HepG2 (cell line): ENCODE results near the gene RAB20. TPM values are rescaled to one million over a fixed set of nuclear protein-coding genes. Genes with fewer than 3 reads are reported as not detected.

Source experiments
- ATAC-seq: fragments of 200-7000 bp; cut with Tn5 transposase; 3 replicates; pipeline ENCODE4 v1.9.1; 2020; ENCODE audit warnings: mild to moderate bottlenecking, moderate library complexity
- BruUV-seq: library from RNA; stranded (reverse); fragments of 400-500 nt; replicated peaks from 2 replicates; lab custom pipeline; 2021; lab: Mats Ljungman, UMichigan
- CTCF ChIA-PET: fragments of 300-600 bp; formaldehyde crosslinking; extraction: SDS; loops from one replicate; lab custom pipeline; 2021; ENCODE audit warnings: low total read pairs, inconsistent platforms, low intra/inter-chr PET ratio; lab: Yijun Ruan, JAX
- POLR2A ChIA-PET: fragments of 350-600 bp; sonication (Branson Sonifier 250); formaldehyde crosslinking; loops from one replicate; lab custom pipeline; 2020; ENCODE audit warnings: antibody characterized with exemption, inconsistent platforms; lab: Yijun Ruan, JAX
- DNase-seq: peaks from one replicate; pipeline ENCODE4 v3.0.0-alpha.2; 2015; ENCODE audit warnings: low spot score
- FAIRE-seq: peaks from 3 replicates; lab custom pipeline; 2011; peaks lifted over from hg19 to GRCh38; lab: Jason Lieb, UNC
- H2AFZ ChIP-seq: one replicate; pipeline ENCODE4 v1.6.1; 2011; ENCODE audit warnings: low read length, inconsistent platforms
- H3K27ac ChIP-seq: fragments of 300-600 bp; 3 replicates; pipeline ENCODE4 v1.8.0; 2011; ENCODE audit warnings: mixed run types, mild to moderate bottlenecking, mixed read lengths, low read length, inconsistent platforms; ENCODE audit not compliant: insufficient read depth; ENCODE audit errors: extremely low read length
- H3K27me3 ChIP-seq, 2 experiments: fragments of 200-600 bp in 1 of 2; 2 replicates in 1 of 2; 3 replicates in 1 of 2; pipeline versions ENCODE4 v1.6.0 to v1.8.0; 2011; ENCODE audit warnings: low read length in 2 of 2, mild to moderate bottlenecking in 2 of 2, moderate library complexity in 2 of 2, inconsistent platforms in 1 of 2; ENCODE audit not compliant: insufficient read depth in 2 of 2, control insufficient read depth in 1 of 2
- H3K36me3 ChIP-seq, 2 experiments: fragments of 200-600 bp in 1 of 2; replicated peaks in 1 of 2; 2 replicates in 1 of 2; 3 replicates in 1 of 2; pipeline versions ENCODE4 v1.5.1 to v1.8.0; 2011; ENCODE audit warnings: low read length in 2 of 2, inconsistent platforms in 1 of 2; ENCODE audit not compliant: insufficient read depth in 2 of 2, control insufficient read depth in 1 of 2
- H3K4me1 ChIP-seq: 2 replicates; pipeline ENCODE4 v1.5.1; 2012; ENCODE audit warnings: low read length, inconsistent platforms; ENCODE audit not compliant: insufficient read depth
- H3K4me2 ChIP-seq: 2 replicates; pipeline ENCODE4 v1.6.0; 2011; ENCODE audit warnings: low read depth, low read length, inconsistent platforms
- H3K4me3 ChIP-seq, 3 experiments: fragments of 200-600 bp in 1 of 3; sonication (generic), shearing (Covaris generic) in 1 of 3; replicated peaks in 1 of 3; 2 replicates each; pipeline ENCODE4 v1.5.1; 2011 to 2016; ENCODE audit warnings: low read length in 3 of 3, inconsistent platforms in 2 of 3, low read depth in 2 of 3, mild to moderate bottlenecking in 2 of 3, control low read depth in 1 of 3, mixed read lengths in 1 of 3; ENCODE audit not compliant: insufficient read depth in 1 of 3
- H3K79me2 ChIP-seq: one replicate; pipeline ENCODE4 v1.6.1; 2011; ENCODE audit warnings: low read length, inconsistent platforms; ENCODE audit not compliant: insufficient read depth
- H3K9ac ChIP-seq: 2 replicates; pipeline ENCODE4 v1.6.0; 2011; ENCODE audit warnings: mild to moderate bottlenecking, low read depth, low read length, inconsistent platforms; ENCODE audit not compliant: insufficient read depth
- H3K9me3 ChIP-seq: 2 replicates; pipeline ENCODE4 v1.5.1; 2012; ENCODE audit warnings: mild to moderate bottlenecking, low read length
- H4K20me1 ChIP-seq: 2 replicates; pipeline ENCODE4 v1.6.0; 2011; ENCODE audit warnings: inconsistent platforms, mild to moderate bottlenecking, low read length, moderate library complexity; ENCODE audit not compliant: insufficient read depth
- FIP1L1 ChIP-seq: fragments of 200-400 bp; formaldehyde crosslinking; IDR thresholded peaks from 2 replicates; pipeline ENCODE4 v1.6.1; 2018; ENCODE audit warnings: low read depth, mild to moderate bottlenecking, low read length, moderate library complexity, borderline replicate concordance; ENCODE audit not compliant: insufficient read depth
- FOXC1 ChIP-seq: sonication (generic); formaldehyde crosslinking; IDR thresholded peaks from 2 replicates; pipeline ENCODE4 v1.8.0; 2022; ENCODE audit warnings: mild to moderate bottlenecking, missing genetic modification reagents, borderline replicate concordance
- HDAC1 ChIP-seq: sonication (generic); formaldehyde crosslinking; IDR thresholded peaks from 2 replicates; pipeline ENCODE4 v1.5.1; 2020; ENCODE audit warnings: mild to moderate bottlenecking, missing genetic modification reagents
- HNF4A ChIP-seq: sonication (generic); formaldehyde crosslinking; IDR thresholded peaks from 2 replicates; pipeline ENCODE4 v1.4.0; 2020; ENCODE audit warnings: missing genetic modification reagents
- HOXA7 ChIP-seq: sonication (generic); formaldehyde crosslinking; IDR thresholded peaks from 2 replicates; pipeline ENCODE4 v1.8.1; 2022; ENCODE audit warnings: mild to moderate bottlenecking, missing genetic modification reagents, moderate library complexity
- KAT7 ChIP-seq: IDR thresholded peaks from 2 replicates; pipeline ENCODE4 v1.6.1; 2018; ENCODE audit warnings: borderline replicate concordance, missing compliant biosample characterization
- MAFF ChIP-seq: IDR thresholded peaks from 2 replicates; pipeline ENCODE4 v1.6.1; 2011; ENCODE audit warnings: low read depth, low read length, improper control_type of control experiment
- NFIC ChIP-seq: IDR thresholded peaks from 2 replicates; pipeline ENCODE4 v1.6.1; 2012; ENCODE audit warnings: mild to moderate bottlenecking, low read length, inconsistent platforms
- ZNF235 ChIP-seq: sonication (generic); formaldehyde crosslinking; IDR thresholded peaks from 2 replicates; pipeline ENCODE4 v1.8.1; 2023; ENCODE audit warnings: mild to moderate bottlenecking, missing genetic modification reagents, borderline replicate concordance
- ZNF264 ChIP-seq: sonication (generic); formaldehyde crosslinking; IDR thresholded peaks from 2 replicates; pipeline ENCODE4 v1.4.0; 2020; ENCODE audit warnings: missing genetic modification reagents
- ZNF556 ChIP-seq: sonication (generic); formaldehyde crosslinking; IDR thresholded peaks from 2 replicates; pipeline ENCODE4 v1.4.0; 2020; ENCODE audit warnings: mild to moderate bottlenecking, missing genetic modification reagents, borderline replicate concordance
- ZNF713 ChIP-seq: sonication (generic); formaldehyde crosslinking; IDR thresholded peaks from 2 replicates; pipeline ENCODE4 v1.4.0; 2020; ENCODE audit warnings: mild to moderate bottlenecking, missing genetic modification reagents
- ZSCAN12 ChIP-seq: sonication (generic); formaldehyde crosslinking; IDR thresholded peaks from 2 replicates; pipeline ENCODE4 v1.9.0; 2021; ENCODE audit warnings: mild to moderate bottlenecking, missing genetic modification reagents
- WGBS: methylation state at CpG from one replicate; pipeline ENCODE4 v1.1.6; 2017; ENCODE audit warnings: low lambda C conversion rate; 5-methylcytosine and 5-hydroxymethylcytosine counted together
- in situ Hi-C: cut with HindIII; loops from 2 replicates; pipeline ENCODE4 v1.10.0; 2017; ENCODE audit warnings: low pct_unique_long_range_greater_than_20kb; ENCODE audit not compliant: extremely low pct_ligation_motif_present
- intact Hi-C: fragments of 100-400 bp; cut with micrococcal nuclease; formaldehyde crosslinking; loops from one replicate; pipeline ENCODE4 v1.10.0; 2022; ENCODE audit not compliant: unreplicated experiment
- polyA plus RNA-seq, 8 experiments: library from polyadenylated mRNA; depleted of rRNA in 3 of 8; stranded (reverse) in 7 of 8; unstranded in 1 of 8; fragments of >200 nt; fragmentation: Illumina TruSeq in 4 of 8; extraction: Trizol in 4 of 8; gene quantifications; 2 replicates each; pipeline versions ENCODE4 v1.2.1 to v1.2.3, GENCODE V29; 2011 to 2016; ENCODE audit warnings: low read depth in 4 of 8, missing spikeins in 1 of 8, mixed read lengths in 1 of 8; ENCODE audit not compliant: insufficient read depth in 1 of 8
- total RNA-seq, 5 experiments: library from RNA; depleted of rRNA; stranded (reverse); fragments of >200 nt; fragmentation: Illumina TruSeq; extraction: Trizol; gene quantifications; 2 replicates each; pipeline ENCODE4 v1.2.3, GENCODE V29; 2016; ENCODE audit warnings: low read depth in 1 of 5
- TF ChIP-seq, protein P1 (sequence below): sonication (generic); formaldehyde crosslinking; conservative IDR thresholded peaks from 2 replicates; pipeline ENCODE4 v1.8.0; 2022; ENCODE audit warnings: missing genetic modification reagents
- TF ChIP-seq, protein P2 (sequence below): sonication (generic); formaldehyde crosslinking; IDR thresholded peaks from 2 replicates; pipeline ENCODE4 v1.5.0; 2020; ENCODE audit warnings: mild to moderate bottlenecking, missing genetic modification reagents

RAB20 gene
- total and polyA plus RNA-seq, 2 of the 13 experiments (the other 11 are each of a cell fraction or from before 2014, with no cell fraction given) = 15.6 to 30.5 TPM

DNA sequence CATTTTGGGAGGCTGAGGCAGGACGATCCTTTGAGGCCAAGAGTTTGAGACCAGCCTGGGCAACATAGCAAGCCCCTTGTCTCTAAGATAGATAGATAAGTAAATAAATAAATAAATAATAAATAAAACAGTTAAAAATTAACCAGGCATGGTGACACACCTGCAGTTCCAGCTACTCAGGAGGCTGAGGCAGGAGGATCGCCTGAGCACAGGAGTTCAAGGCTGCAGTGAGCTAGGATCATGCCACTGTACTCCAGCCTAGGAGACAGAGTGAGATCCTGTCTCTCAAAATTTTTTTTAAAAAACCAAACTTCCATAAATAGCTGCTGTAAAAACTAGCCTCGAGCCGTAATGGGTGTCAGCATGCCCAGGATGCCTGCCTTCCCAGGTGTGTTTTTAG lies 39.5 kb upstream of the RAB20 start:
- intact Hi-C loops = no loop called here

GRCh38 chr13:110600261-110600819 lies 38.8 kb upstream of the RAB20 start:
- FAIRE-seq (peak; percentile 77), DNase-seq (no peak), ATAC-seq (peak; percentile 91)
- H3K4me1 ChIP-seq = peaks cover 33% of the 10 kb centered on the region
- POLR2A ChIA-PET = interaction anchor here (0.6 to 2.4 kb wide), 2 partner anchors 15 to 84 kb away, joined by 3 to 10 read pairs; partner anchors contain the start of gene NAXD
- WGBS = 8% methylated on average over 10 of the region's 10 CpGs
- H3K4me2 ChIP-seq = peak overlapping the region; percentile 70
- H3K36me3 ChIP-seq = no peaks in the 10 kb centered on the region
- no peaks in the 10 kb centered on the region for H3K9me3 ChIP-seq
- no peak overlapping the region for H2AFZ ChIP-seq
- intact Hi-C loops = no loop called here
- H4K20me1 ChIP-seq = no peaks in the 10 kb centered on the region
- H3K9ac ChIP-seq = no peak overlapping the region
- H3K27ac ChIP-seq = no peak overlapping the region
- BruUV-seq = no TSS peak
- H3K4me3 ChIP-seq = peak overlapping the region in 2 of 3 experiments; percentile 25 to 49; a peak in 4 of 6 replicates
- no peaks in the 10 kb centered on the region for H3K79me2 ChIP-seq
- CTCF ChIA-PET = no interaction called here
- H3K27me3 ChIP-seq = no peaks in the 10 kb centered on the region
- in situ Hi-C loops = no loop called here
- TF ChIP-seq FIP1L1 (no peak), HOXA7 (CRISPR knock-in tag) (no peak), ZSCAN12 (CRISPR knock-in tag) (no peak), HNF4A (CRISPR knock-in tag) (peak; percentile 26; the same call in 1 of the 2 replicates), ZNF235 (CRISPR knock-in tag) (no peak), ZNF264 (peak; percentile 98), MAFF (peak; percentile 25; the same call in 1 of the 2 replicates), ZNF713 (CRISPR knock-in tag) (no peak), ZNF556 (CRISPR knock-in tag) (no peak), KAT7 (CRISPR knock-in tag) (no peak)
- TF ChIP-seq, protein P1, sequence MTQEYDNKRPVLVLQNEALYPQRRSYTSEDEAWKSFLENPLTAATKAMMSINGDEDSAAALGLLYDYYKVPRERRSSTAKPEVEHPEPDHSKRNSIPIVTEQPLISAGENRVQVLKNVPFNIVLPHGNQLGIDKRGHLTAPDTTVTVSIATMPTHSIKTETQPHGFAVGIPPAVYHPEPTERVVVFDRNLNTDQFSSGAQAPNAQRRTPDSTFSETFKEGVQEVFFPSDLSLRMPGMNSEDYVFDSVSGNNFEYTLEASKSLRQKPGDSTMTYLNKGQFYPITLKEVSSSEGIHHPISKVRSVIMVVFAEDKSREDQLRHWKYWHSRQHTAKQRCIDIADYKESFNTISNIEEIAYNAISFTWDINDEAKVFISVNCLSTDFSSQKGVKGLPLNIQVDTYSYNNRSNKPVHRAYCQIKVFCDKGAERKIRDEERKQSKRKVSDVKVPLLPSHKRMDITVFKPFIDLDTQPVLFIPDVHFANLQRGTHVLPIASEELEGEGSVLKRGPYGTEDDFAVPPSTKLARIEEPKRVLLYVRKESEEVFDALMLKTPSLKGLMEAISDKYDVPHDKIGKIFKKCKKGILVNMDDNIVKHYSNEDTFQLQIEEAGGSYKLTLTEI (CRISPR knock-in tag) = no peak

More for the DNA sequence above, 39.5 kb upstream of the RAB20 start:
- Histone ChIP-seq H3K9me3 (no peaks in the 10 kb centered on the region), H3K9ac (no peak overlapping the region), H3K4me1 (peaks cover 33% of the 10 kb centered on the region), H3K4me2 (peak overlapping the region; percentile 70), H4K20me1 (no peaks in the 10 kb centered on the region), H2AFZ (no peak overlapping the region), H3K79me2 (no peaks in the 10 kb centered on the region), H3K27me3 (no peaks in the 10 kb centered on the region), H3K4me3 (peak overlapping the region in 2 of 3 experiments; percentile 25 to 49; a peak in 3 of 6 replicates), H3K36me3 (no peaks in the 10 kb centered on the region), H3K27ac (no peak overlapping the region)
- ATAC-seq (no peak), FAIRE-seq (no peak), DNase-seq (no peak)
- no TSS peak for BruUV-seq
- TF ChIP-seq FOXC1 = no peak
- TF ChIP-seq, protein P2, sequence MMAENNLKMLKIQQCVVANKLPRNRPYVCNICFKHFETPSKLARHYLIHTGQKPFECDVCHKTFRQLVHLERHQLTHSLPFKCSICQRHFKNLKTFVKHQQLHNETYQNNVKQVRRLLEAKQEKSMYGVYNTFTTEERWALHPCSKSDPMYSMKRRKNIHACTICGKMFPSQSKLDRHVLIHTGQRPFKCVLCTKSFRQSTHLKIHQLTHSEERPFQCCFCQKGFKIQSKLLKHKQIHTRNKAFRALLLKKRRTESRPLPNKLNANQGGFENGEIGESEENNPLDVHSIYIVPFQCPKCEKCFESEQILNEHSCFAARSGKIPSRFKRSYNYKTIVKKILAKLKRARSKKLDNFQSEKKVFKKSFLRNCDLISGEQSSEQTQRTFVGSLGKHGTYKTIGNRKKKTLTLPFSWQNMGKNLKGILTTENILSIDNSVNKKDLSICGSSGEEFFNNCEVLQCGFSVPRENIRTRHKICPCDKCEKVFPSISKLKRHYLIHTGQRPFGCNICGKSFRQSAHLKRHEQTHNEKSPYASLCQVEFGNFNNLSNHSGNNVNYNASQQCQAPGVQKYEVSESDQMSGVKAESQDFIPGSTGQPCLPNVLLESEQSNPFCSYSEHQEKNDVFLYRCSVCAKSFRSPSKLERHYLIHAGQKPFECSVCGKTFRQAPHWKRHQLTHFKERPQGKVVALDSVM = peak; percentile 85
- TF ChIP-seq HDAC1 (CRISPR knock-in tag) = 0 out of 2 replicates have a peak, but pooled peaks have one; percentile 5
- no peak for TF ChIP-seq NFIC
- ChIA-PET CTCF (no interaction called here), POLR2A (interaction anchor here (0.6 to 2.4 kb wide), 2 partner anchors 14 to 83 kb away, joined by 3 to 10 read pairs; partner anchors contain the start of gene NAXD)
- WGBS = 0% methylated on average over 2 of the region's 4 CpGs
- in situ Hi-C loops = no loop called here
